Karpas-422 (cell line): ENCODE results near the gene RASA1. TPM values are rescaled to one million over a fixed set of nuclear protein-coding genes. Genes with fewer than 3 reads are reported as not detected.

ENCODE experiments used
- DNase-seq: peaks from one replicate; pipeline ENCODE4 v3.0.0-alpha.2; 2015
- H2AFZ ChIP-seq: fragments of 200-600 bp; sonication (generic); 2 replicates; pipeline ENCODE4 v1.6.1; 2014; ENCODE audit warnings: antibody characterized with exemption, low read length, mixed read lengths
- H3K27ac ChIP-seq: fragments of 200-600 bp; sonication (generic); 2 replicates; pipeline ENCODE4 v1.5.1; 2014; ENCODE audit warnings: mild to moderate bottlenecking, low read length, moderate library complexity
- H3K27me3 ChIP-seq: fragments of 200-600 bp; sonication (generic); 2 replicates; pipeline ENCODE4 v1.6.1; 2014; ENCODE audit warnings: low read length, mixed read lengths
- H3K36me3 ChIP-seq: fragments of 200-600 bp; sonication (generic); 2 replicates; pipeline ENCODE4 v1.6.1; 2014; ENCODE audit warnings: low read length, mixed read lengths; ENCODE audit not compliant: insufficient read depth
- H3K4me1 ChIP-seq: fragments of 200-600 bp; sonication (generic); 2 replicates; pipeline ENCODE4 v1.6.1; 2014; ENCODE audit warnings: mild to moderate bottlenecking, low read length, mixed read lengths
- H3K4me2 ChIP-seq: fragments of 200-600 bp; sonication (generic); 2 replicates; pipeline ENCODE4 v1.6.1; 2014; ENCODE audit warnings: low read length, low read depth, mild to moderate bottlenecking; ENCODE audit not compliant: poor library complexity, severe bottlenecking
- H3K4me3 ChIP-seq: fragments of 200-600 bp; sonication (generic); 2 replicates; pipeline ENCODE4 v1.5.1; 2014; ENCODE audit warnings: mild to moderate bottlenecking, antibody characterized with exemption, low read length, mixed read lengths
- H3K79me2 ChIP-seq: fragments of 200-600 bp; sonication (generic); 2 replicates; pipeline ENCODE4 v1.6.1; 2014; ENCODE audit warnings: mild to moderate bottlenecking, low read length, mixed read lengths
- H3K9ac ChIP-seq: fragments of 200-600 bp; sonication (generic); 2 replicates; pipeline ENCODE4 v1.6.0; 2014; ENCODE audit warnings: low read length
- H3K9me2 ChIP-seq: fragments of 200-600 bp; sonication (generic), shearing (Covaris generic); replicated peaks from 2 replicates; pipeline ENCODE4 v1.6.0; 2014; ENCODE audit warnings: mild to moderate bottlenecking, low read length, moderate library complexity; ENCODE audit not compliant: insufficient read depth
- H3K9me3 ChIP-seq: fragments of 300-700, 200-600 bp; sonication (generic); 2 replicates; pipeline ENCODE4 v1.6.1; 2014; ENCODE audit warnings: low read length, mixed read lengths
- H4K20me1 ChIP-seq: fragments of 200-600 bp; sonication (generic); 2 replicates; pipeline ENCODE4 v1.6.1; 2014; ENCODE audit warnings: mild to moderate bottlenecking, antibody characterized with exemption, low read length, low read depth; ENCODE audit not compliant: insufficient read depth
- total RNA-seq: library from RNA; depleted of rRNA; stranded (reverse); fragments of >200 nt; shearing (Covaris generic); gene quantifications from 2 replicates; pipeline ENCODE4 v1.2.3, GENCODE V29; 2014; ENCODE audit warnings: low replicate concordance

RASA1 gene
- total RNA-seq, 1 experiment from 2014 or later, result 26.3 TPM

GRCh38 chr5:87369431-87369830 is 101.7 kb downstream of the RASA1 start:
- no peak overlapping the region for H2AFZ ChIP-seq
- H3K9ac ChIP-seq, result no peak overlapping the region
- no peak for DNase-seq
- no peaks in the 10 kb centered on the region for H3K9me3 ChIP-seq
- H3K27me3 ChIP-seq, result no peaks in the 10 kb centered on the region
- no peak overlapping the region for H3K4me2 ChIP-seq
- H3K4me1 ChIP-seq, result peaks cover 7% of the 10 kb centered on the region; the same call in 1 of the 2 replicates
- no peaks in the 10 kb centered on the region for H4K20me1 ChIP-seq
- no peak overlapping the region for H3K4me3 ChIP-seq
- H3K36me3 ChIP-seq, result peaks cover 20% of the 10 kb centered on the region; the same call in 1 of the 2 replicates
- H3K27ac ChIP-seq, result no peak overlapping the region
- H3K79me2 ChIP-seq, result peaks cover 18% of the 10 kb centered on the region
- H3K9me2 ChIP-seq, result no peaks in the 10 kb centered on the region

DNA sequence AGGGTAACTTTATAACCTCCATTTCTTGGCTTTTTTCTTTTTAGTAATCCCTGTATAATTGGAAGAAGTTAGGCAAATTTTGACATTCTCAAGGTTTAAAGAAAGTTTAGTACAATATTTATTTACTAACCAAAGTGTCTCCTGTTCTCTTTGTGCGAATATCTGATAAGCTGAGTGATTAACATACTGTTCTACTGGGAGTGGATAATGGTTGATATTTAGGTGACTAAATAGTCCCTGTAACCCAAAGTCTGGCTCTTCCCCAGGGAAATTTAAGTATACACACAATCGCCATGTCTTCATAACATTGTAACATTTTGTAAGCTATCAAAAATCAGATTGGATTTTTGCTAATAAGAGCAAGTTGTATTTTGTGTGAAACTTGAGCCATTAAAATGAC is 105.0 kb downstream of the RASA1 start:
- DNase-seq, result no peak
- no peak overlapping the region for H3K27ac ChIP-seq
- no peaks in the 10 kb centered on the region for H3K9me2 ChIP-seq
- H3K36me3 ChIP-seq, result peaks cover 25% of the 10 kb centered on the region; the same call in 1 of the 2 replicates
- H3K9me3 ChIP-seq, result no peaks in the 10 kb centered on the region
- no peak overlapping the region for H2AFZ ChIP-seq
- H3K4me3 ChIP-seq, result no peak overlapping the region
- no peak overlapping the region for H3K4me2 ChIP-seq
- H4K20me1 ChIP-seq, result no peaks in the 10 kb centered on the region
- no peaks in the 10 kb centered on the region for H3K27me3 ChIP-seq
- peaks cover 16% of the 10 kb centered on the region; the same call in 1 of the 2 replicates for H3K79me2 ChIP-seq
- H3K4me1 ChIP-seq, result peaks cover 7% of the 10 kb centered on the region; the same call in 1 of the 2 replicates
- H3K9ac ChIP-seq, result no peak overlapping the region

DNA sequence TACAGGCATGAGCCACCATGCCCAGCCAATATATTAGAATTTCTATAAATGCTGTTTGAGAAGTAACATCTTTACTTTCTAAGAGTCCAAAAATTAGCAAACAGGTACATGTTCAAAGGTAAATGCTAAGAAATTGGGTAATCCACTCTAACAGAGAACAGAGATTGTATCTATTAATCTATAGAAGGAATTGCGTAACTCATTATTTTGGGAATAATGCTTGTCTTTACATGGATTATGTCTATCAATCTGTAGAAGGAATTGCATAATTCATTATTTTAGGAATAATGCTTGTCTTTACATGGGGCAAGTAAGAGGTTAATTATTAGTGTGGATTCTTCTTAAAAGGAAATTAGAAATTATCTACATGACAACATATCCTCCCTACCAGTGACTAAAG is 114.5 kb downstream of the RASA1 start:
- H3K27ac ChIP-seq, result no peak overlapping the region
- H4K20me1 ChIP-seq, result no peaks in the 10 kb centered on the region
- H3K4me1 ChIP-seq, result no peaks in the 10 kb centered on the region
- no peaks in the 10 kb centered on the region for H3K27me3 ChIP-seq
- H3K9me2 ChIP-seq, result no peaks in the 10 kb centered on the region
- peaks cover 63% of the 10 kb centered on the region for H3K36me3 ChIP-seq
- no peak overlapping the region for H2AFZ ChIP-seq
- no peak overlapping the region for H3K9ac ChIP-seq
- H3K4me3 ChIP-seq, result no peak overlapping the region
- DNase-seq, result no peak
- H3K79me2 ChIP-seq, result peaks cover 33% of the 10 kb centered on the region
- no peak overlapping the region for H3K4me2 ChIP-seq
- H3K9me3 ChIP-seq, result no peaks in the 10 kb centered on the region

- Histone ChIP-seq H4K20me1 (no peaks in the 10 kb centered on the region), H3K27me3 (no peaks in the 10 kb centered on the region), H3K4me3 (no peak overlapping the region), H2AFZ (no peak overlapping the region), H3K9me3 (no peaks in the 10 kb centered on the region), H3K36me3 (peaks cover 65% of the 10 kb centered on the region), H3K79me2 (peaks cover 35% of the 10 kb centered on the region), H3K27ac (no peak overlapping the region), H3K9me2 (no peaks in the 10 kb centered on the region), H3K4me2 (no peak overlapping the region), H3K9ac (no peak overlapping the region), H3K4me1 (no peaks in the 10 kb centered on the region)
- no peak for DNase-seq
These were observed 115.5 kb downstream of the RASA1 start for GRCh38 chr5:87383216-87383615.

DNA sequence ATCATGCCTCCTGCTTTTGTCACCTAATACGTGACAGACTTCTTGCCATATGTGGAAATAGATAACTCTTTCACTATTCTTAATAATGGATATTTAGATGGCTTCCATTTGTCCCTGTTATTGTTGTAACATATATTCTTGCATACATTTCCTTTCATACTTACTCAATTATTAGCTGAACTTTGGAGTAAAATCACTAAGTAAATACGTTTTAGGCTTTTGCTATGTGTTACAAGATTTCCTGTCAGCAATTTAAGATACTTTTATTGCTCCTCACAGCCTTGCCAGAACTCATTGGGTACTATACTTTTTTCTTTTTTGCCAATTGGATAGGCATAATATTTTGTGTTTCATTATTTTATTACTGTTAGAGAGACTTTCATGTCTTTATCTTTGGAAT is 118.1 kb downstream of the RASA1 start:
- Histone ChIP-seq H3K36me3 (peaks cover 63% of the 10 kb centered on the region), H3K9ac (no peak overlapping the region), H3K27ac (no peak overlapping the region), H3K4me3 (no peak overlapping the region), H3K27me3 (no peaks in the 10 kb centered on the region), H3K4me2 (no peak overlapping the region), H4K20me1 (no peaks in the 10 kb centered on the region), H3K79me2 (peaks cover 38% of the 10 kb centered on the region), H3K4me1 (no peaks in the 10 kb centered on the region), H3K9me2 (no peaks in the 10 kb centered on the region), H3K9me3 (no peaks in the 10 kb centered on the region), H2AFZ (no peak overlapping the region)
- DNase-seq, result no peak

GRCh38 chr5:87388129-87388528 is 120.4 kb downstream of the RASA1 start:
- no peak overlapping the region for H2AFZ ChIP-seq
- H3K79me2 ChIP-seq, result peaks cover 27% of the 10 kb centered on the region
- no peak overlapping the region for H3K9ac ChIP-seq
- H3K9me3 ChIP-seq, result no peaks in the 10 kb centered on the region
- H3K4me1 ChIP-seq, result no peaks in the 10 kb centered on the region
- no peak overlapping the region for H3K4me3 ChIP-seq
- no peak for DNase-seq
- H3K9me2 ChIP-seq, result no peaks in the 10 kb centered on the region
- H4K20me1 ChIP-seq, result no peaks in the 10 kb centered on the region
- peaks cover 72% of the 10 kb centered on the region for H3K36me3 ChIP-seq
- H3K4me2 ChIP-seq, result no peak overlapping the region
- no peak overlapping the region for H3K27ac ChIP-seq
- no peaks in the 10 kb centered on the region for H3K27me3 ChIP-seq

- peaks cover 7% of the 10 kb centered on the region for H3K4me1 ChIP-seq
- DNase-seq, result no peak
- no peaks in the 10 kb centered on the region for H3K9me3 ChIP-seq
- H2AFZ ChIP-seq, result no peak overlapping the region
- H3K4me3 ChIP-seq, result no peak overlapping the region
- H3K9ac ChIP-seq, result no peak overlapping the region
- no peaks in the 10 kb centered on the region for H4K20me1 ChIP-seq
- no peak overlapping the region for H3K4me2 ChIP-seq
- no peaks in the 10 kb centered on the region for H3K27me3 ChIP-seq
- peaks cover 78% of the 10 kb centered on the region for H3K36me3 ChIP-seq
- no peak overlapping the region for H3K27ac ChIP-seq
- no peaks in the 10 kb centered on the region for H3K9me2 ChIP-seq
- peaks cover 27% of the 10 kb centered on the region for H3K79me2 ChIP-seq
These were observed 121.8 kb downstream of the RASA1 start for GRCh38 chr5:87389296-87390034.

DNA sequence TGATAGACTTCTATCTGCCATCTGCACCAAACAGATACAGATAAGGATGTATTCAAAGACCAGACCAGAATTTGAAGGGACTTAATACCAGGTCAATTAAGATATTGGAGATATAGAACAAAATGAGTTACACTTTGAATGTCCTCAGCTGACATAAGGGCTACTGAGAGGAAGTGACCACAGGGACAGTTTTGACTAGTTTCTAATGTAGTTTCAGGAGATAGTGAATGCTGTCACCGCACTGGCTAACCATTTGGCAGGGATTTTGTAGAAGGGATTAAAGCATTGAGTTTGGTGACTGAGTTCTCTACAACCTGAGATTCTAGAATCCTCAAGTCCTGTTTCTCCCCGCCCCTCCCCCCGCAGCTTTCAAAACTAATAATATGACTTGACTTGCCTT is 122.4 kb downstream of the RASA1 start:
- Histone ChIP-seq H3K4me1 (peaks cover 12% of the 10 kb centered on the region), H3K79me2 (peaks cover 33% of the 10 kb centered on the region), H3K27ac (no peak overlapping the region), H3K4me2 (no peak overlapping the region), H3K9me2 (no peaks in the 10 kb centered on the region), H4K20me1 (no peaks in the 10 kb centered on the region), H2AFZ (no peak overlapping the region), H3K9ac (no peak overlapping the region), H3K4me3 (no peak overlapping the region), H3K36me3 (peaks cover 80% of the 10 kb centered on the region), H3K9me3 (no peaks in the 10 kb centered on the region), H3K27me3 (no peaks in the 10 kb centered on the region)
- DNase-seq, result no peak
